GM19351 (cell line): ENCODE measurements around the gene AGAP3.
"Not testable (repeated sequence)": the region's sequence is repeated elsewhere in the genome, so short reads cannot be mapped to it uniquely, and the experiment has no call there.

Experiments used
- ATAC-seq: cut with Tn5 transposase; IDR thresholded peaks from one replicate; pipeline ENCODE4 v1.9.1; 2021; ENCODE audit warnings: mild to moderate bottlenecking, moderate library complexity; ENCODE audit not compliant: unreplicated experiment

The AGAP3 gene

GRCh38 chr7:151085691-151086620 is at the start of gene AGAP3:
Gene AGAP3, plus strand, starts transcription at chr7:151086475. Its CDS starts 267 bp downstream, at chr7:151086742.
- peak; percentile 42 for ATAC-seq

- no peak for ATAC-seq
Measured at GRCh38 chr7:151038951-151039849, 47.1 kb upstream of the AGAP3 start.

DNA sequence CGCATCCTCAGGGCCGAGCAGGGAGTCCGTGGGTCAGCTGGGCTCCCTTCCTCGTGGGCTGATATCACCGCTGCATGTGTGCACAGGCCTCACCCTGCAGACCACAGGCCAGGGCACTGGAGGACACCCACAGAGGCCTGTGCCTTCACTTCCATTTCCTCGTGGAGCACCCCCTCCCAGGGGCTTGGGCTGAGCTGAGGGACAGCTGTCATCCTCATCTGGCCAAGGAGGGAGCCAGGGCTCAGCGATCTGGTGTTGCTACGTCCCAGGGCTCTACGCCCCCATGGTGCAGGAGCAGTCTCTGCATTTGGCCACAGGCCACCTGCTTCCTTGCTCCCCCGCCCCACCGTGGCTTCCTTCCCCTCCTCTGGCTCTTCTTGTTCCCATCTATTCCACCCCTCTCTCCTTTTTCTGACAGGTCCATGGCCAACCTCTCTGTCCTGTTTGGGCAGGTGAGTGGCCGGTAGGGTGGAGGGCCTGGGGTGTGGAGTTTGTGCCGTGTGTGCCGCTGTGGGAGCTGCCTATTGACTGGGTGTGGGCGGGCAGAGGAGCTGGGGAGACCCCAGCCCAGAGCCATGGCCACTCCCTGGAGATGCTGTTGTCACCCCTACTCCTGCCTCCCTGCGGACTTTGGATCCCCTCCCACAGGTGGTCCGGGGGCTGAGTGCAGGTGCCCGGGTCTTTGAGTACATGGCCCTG is 46.3 kb upstream of the AGAP3 start:
- ATAC-seq: no peak

DNA sequence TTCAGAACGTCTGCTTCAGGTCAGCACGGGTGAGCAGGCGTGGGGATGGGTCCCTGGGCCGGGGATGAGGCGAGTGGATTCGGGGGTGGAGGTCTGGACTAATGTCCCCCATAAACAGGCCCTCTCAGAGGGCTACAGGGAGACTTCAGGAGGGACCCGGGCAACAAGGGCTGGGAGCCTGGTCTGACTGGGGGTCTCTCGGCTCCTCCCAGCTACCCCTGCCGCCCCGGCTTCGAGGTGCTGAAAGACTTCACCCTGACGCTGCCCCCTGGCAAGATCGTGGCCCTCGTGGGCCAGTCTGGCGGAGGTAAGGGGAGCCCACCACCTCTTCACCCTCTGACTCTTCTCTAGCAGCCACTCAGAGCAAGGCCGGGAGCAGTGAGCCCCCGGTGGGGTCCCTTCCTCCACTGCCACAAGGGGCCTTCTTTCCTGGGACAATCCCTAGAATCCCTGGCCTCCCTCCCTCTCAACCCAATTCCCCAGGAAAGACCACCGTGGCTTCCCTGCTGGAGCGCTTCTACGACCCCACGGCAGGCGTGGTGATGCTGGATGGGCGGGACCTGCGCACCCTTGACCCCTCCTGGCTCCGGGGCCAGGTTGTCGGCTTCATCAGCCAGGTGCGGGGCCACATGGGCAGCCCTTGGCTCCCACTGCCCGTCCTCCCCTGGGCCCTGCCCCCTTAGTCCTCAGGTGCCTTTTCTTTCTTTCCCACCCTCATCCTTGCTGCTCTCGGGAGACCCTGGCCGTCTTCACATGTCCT is 45.5 kb upstream of the AGAP3 start:
- ATAC-seq: no peak

GRCh38 chr7:151043449-151043848 is 42.8 kb upstream of the AGAP3 start:
- not testable (repeated sequence) for ATAC-seq

DNA sequence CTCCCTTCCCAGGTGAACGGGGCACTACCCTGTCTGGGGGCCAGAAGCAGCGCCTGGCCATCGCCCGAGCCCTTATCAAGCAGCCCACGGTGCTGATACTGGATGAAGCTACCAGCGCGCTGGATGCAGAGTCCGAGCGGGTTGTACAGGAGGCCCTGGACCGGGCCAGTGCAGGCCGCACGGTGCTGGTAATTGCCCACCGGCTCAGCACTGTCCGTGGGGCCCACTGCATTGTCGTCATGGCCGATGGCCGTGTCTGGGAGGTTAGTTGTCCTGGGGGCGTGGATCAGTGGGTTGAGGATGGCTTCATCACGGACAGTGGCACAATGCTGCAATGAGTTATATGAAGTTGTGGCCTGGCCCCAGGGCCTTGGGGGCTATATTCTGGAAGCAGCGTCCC is 42.3 kb upstream of the AGAP3 start:
- no peak for ATAC-seq

- no peak for ATAC-seq
Measured at GRCh38 chr7:151045262-151045661, 41.0 kb upstream of the AGAP3 start.

- ATAC-seq: no peak
Measured at GRCh38 chr7:151045967-151046366, 40.3 kb upstream of the AGAP3 start.

DNA sequence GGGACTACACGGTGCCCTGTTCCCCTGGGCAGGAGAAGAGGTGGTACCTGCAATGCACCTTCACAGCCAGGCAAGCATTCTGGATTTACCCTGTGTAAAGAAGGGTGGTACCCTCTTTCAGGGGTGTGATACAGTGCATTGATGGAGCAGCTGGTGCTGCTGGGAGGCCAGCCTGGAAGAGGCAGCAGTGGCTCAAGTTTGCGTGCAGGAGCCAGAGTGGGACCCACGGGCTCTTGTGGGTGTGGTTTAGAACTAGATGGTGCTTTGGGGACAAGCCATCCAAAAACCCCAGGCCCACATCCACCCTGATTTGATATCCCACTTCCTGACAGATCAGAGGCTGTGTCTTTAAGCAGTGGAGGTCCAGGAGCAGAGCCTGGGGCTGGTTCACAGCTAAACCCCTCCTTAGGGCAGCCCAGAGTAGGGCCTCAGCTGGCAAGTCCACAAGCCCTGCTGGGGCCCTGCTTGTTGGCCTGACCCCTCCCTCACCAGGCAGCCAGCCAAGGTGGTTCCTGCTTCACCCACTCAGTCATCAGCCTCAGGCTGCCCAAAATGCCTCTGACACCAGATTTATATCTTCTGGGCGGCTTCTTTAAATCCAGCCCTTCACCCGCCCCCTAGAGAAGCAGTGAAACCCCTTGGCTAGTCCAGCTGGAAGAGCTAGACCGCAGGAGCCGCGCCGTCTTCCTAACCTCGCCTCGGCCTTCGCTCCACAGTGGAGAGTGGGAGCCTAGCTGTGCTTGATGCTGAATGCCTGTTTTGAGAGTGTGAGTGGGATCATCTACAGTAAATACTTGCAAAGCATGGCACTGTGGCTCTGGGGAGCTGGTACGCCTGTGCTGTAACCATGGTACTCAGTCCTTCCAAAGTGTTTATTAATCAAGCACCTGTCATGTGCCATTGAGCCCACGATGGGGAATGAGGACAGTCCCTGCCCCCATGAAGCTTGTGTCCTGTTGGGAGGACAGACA is 39.4 kb upstream of the AGAP3 start:
- ATAC-seq: no peak

DNA sequence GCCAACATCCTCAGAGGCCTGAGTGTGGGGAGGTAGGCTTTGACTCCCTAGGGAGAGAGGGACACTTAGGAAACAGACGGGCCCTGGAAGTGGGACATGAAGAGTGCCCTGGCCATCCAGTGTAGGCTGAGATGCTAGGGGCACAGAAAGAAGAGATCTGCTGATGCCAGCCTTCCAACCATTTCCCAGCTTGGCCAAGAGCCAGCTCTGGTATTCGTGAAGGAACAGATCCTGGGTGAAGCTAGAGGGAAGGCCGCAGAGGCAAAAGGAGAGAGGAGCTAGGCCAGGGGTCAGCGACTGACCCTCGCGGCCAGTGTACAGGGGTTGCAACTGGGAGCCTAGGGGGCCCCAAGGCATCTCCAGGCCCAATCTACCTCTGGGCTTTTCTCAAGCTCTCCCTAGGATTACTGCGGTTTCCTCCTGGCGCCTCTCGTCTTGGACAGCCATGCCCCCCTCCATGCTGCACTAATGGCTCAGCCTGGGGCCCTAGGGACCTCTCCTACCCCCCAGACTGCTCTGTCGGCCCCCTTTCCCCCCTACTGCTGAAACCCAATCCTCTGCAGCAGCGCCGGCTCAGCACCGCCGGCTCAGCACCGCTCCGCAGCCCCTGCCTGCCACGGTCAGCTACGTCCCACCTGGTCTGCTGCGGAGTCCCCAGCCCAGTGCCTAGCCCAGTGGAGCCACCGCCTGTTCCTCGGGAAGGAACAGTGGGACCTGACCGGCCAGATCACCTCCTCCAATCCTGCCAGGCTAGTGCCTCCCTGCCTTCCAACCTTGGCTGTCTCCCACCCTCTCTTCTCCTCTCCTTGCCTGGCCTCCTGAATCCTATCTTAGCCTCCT is 38.1 kb upstream of the AGAP3 start, which contains the start of gene ASIC3:
Gene ASIC3 (plus strand): TSS at position 556 of the 840 bp plus-strand sequence. CDS start 355 bp downstream, outside the sequence.
- ATAC-seq: no peak

GRCh38 chr7:151048911-151049463 is 37.3 kb upstream of the AGAP3 start:
- ATAC-seq: no peak

DNA sequence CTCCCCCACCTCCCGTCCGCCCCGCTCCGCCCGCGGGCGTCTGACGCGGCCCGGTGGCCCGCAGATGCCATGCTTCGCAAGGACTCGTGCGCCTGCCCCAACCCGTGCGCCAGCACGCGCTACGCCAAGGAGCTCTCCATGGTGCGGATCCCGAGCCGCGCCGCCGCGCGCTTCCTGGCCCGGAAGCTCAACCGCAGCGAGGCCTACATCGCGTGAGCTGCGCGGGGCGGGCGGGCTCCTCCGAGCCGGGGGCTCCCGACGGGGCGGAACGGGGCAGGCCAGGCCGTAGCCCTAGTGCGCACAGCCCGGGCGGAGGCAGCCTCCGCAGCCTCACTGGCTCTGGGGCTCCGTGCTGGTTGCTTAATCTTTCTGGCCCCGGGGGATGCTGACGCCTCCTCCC is 35.2 kb upstream of the AGAP3 start:
- no peak for ATAC-seq

DNA sequence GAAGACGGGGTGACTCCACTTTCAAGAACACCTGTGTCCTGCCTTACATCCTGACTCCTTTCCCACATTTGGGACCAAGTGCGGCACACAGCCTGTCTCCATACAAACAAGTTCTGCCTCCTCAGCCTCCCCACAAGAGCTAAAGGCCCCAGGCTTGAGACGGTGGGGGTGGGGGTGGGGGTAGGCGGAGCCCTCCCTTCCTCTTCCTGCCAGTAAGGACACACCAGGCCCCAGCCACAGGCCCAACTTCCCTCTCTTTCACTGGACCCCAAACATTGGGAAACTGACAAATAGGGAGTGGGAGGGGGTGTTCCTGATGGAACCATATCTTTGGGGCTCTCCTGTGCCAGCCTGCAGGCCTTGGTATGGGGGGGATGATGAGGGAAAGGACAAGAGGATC is 33.2 kb upstream of the AGAP3 start:
- ATAC-seq: no peak

DNA sequence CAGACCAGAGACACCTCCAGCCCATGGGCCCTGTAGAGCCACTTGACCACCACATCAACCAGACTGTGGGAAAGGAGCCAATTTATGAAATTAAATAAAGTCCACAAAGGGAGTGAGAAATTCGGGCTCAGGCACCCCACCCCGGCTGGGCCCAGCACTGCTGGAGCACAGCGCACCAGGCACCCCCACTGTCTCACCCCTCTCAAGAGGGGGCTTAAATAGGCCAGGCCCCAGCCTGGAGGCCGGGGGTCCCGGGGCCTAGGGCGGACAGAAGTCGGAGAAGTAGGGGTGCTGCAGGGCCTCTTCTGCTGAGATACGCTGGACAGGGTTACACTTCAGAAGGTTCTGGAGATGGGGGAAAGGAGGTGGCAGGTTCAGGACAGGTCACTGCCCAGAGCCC is 32.5 kb upstream of the AGAP3 start:
- ATAC-seq: no peak

DNA sequence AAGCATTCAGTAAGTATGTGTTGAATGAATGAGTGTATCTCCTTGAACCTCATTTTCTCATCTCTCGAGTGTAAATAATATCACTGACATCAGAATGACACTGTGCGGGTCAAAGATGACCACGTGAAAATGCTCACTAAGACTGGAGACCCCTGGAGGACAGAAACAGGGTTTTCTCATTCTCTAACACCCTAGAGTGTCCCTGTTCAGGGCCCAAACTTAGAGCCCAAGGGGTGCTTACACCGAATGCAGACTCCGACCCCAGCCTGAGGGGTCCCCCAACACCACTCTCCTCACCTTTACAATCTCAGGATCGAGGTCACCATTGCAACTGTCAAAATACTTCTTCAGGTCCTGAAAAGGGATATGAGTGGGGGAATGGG is 30.0 kb upstream of the AGAP3 start:
- ATAC-seq: no peak

DNA sequence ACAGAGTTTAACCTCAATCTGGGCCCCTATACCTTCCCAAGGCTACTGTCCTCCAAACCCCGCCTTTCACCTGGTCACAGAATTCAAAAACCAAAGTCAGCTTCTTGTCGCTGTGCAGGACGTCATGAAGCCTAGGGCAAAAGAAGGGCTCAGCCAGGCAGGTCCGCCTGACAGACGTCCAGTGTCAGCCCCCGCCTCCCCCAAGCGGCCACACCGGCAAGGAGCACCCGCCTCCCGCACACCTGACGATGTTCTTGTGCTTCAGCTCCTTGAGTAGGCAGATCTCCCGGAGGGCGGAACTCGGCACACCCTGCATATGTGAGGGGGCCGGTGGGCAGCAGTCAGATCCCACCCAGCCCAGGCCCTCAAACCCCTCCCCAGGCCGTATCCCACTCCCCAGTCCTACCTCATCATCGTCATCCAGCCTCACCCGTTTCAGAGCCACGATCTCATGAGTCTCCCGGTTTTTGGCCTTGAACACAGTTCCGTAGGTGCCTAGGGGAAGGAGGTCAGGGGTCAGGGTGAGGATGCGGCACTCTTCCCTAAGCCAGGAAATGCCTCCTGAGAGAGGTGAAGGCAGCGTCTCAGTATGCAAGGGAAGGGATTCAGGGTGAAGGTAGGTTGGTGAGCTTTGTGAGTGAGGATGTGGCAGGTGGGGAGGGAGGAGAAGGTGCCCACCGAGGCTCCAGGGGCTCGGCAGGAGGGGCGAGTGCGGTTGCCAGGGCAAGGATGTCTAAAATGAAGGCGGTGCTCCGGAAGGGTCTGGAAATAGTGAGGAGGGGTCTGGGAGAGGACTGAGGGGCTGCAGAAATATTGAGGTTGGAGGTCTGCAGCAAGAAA is 29.4 kb upstream of the AGAP3 start:
- ATAC-seq: no peak

GRCh38 chr7:151057506-151057988 is 28.7 kb upstream of the AGAP3 start, which contains the start of gene CDK5:
Gene CDK5, minus strand, starts transcription at chr7:151057897. Its CDS starts 49 bp downstream, at chr7:151057848.
- peak; percentile 10 for ATAC-seq
